COLO668 (cell line): ENCODE results near the gene KIAA1217.

Experiments
- DNase-seq: peaks from one replicate; lab custom pipeline; 2025; ENCODE audit not compliant: unreplicated experiment; lab: John Stamatoyannopoulos, UW

Gene KIAA1217

GRCh38 chr10:24394461-24395190 is 185.7 kb downstream of the KIAA1217 start:
- no peak for DNase-seq

- no peak for DNase-seq
Measured at GRCh38 chr10:24396396-24396795, 187.5 kb downstream of the KIAA1217 start.

GRCh38 chr10:24397662-24398061 is 188.7 kb downstream of the KIAA1217 start:
- no peak for DNase-seq

- no peak for DNase-seq
Measured at GRCh38 chr10:24404567-24404966, 195.6 kb downstream of the KIAA1217 start.

GRCh38 chr10:24405635-24406034 is 196.7 kb downstream of the KIAA1217 start:
- DNase-seq = no peak

- no peak for DNase-seq
Measured at GRCh38 chr10:24406809-24407483, 198.0 kb downstream of the KIAA1217 start.

GRCh38 chr10:24407928-24408327 is 199.0 kb downstream of the KIAA1217 start:
- DNase-seq = no peak

GRCh38 chr10:24408365-24408764 is 199.4 kb downstream of the KIAA1217 start:
- no peak for DNase-seq

GRCh38 chr10:24414597-24414996 is 205.7 kb downstream of the KIAA1217 start:
- DNase-seq = no peak

- DNase-seq = no peak
Measured at GRCh38 chr10:24415455-24416125, 206.7 kb downstream of the KIAA1217 start.

- DNase-seq = no peak
Measured at GRCh38 chr10:24416248-24416647, 207.3 kb downstream of the KIAA1217 start.

GRCh38 chr10:24417053-24417452 is 208.1 kb downstream of the KIAA1217 start:
- no peak for DNase-seq

- no peak for DNase-seq
Measured at GRCh38 chr10:24418532-24418931, 209.6 kb downstream of the KIAA1217 start.

GRCh38 chr10:24419066-24419465 is 210.1 kb downstream of the KIAA1217 start:
- no peak for DNase-seq

- no peak for DNase-seq
Measured at GRCh38 chr10:24425151-24425550, 216.2 kb downstream of the KIAA1217 start.

GRCh38 chr10:24427678-24428409 is 218.9 kb downstream of the KIAA1217 start:
- DNase-seq = no peak

GRCh38 chr10:24428410-24428782 is 219.5 kb downstream of the KIAA1217 start:
- DNase-seq = no peak

- no peak for DNase-seq
Measured at GRCh38 chr10:24430591-24430990, 221.7 kb downstream of the KIAA1217 start.

- DNase-seq = no peak
Measured at GRCh38 chr10:24432478-24433416, 223.8 kb downstream of the KIAA1217 start.

GRCh38 chr10:24433705-24434104 is 224.8 kb downstream of the KIAA1217 start:
- no peak for DNase-seq
